Stimulated activated CD4-positive, alpha-beta T cell treated with anti-CD3 and anti-CD28 coated beads, TNF-alpha, amount 100 ng/mL, for 24 hours (primary cell): ENCODE data around the gene CST6.

Experiments used
- DNase-seq, 3 experiments: peaks; one replicate each; pipeline ENCODE4 v3.0.0-alpha.2; 2020; ENCODE audit warnings: low read depth in 3 of 3

The CST6 gene, protein sequence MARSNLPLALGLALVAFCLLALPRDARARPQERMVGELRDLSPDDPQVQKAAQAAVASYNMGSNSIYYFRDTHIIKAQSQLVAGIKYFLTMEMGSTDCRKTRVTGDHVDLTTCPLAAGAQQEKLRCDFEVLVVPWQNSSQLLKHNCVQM

DNA sequence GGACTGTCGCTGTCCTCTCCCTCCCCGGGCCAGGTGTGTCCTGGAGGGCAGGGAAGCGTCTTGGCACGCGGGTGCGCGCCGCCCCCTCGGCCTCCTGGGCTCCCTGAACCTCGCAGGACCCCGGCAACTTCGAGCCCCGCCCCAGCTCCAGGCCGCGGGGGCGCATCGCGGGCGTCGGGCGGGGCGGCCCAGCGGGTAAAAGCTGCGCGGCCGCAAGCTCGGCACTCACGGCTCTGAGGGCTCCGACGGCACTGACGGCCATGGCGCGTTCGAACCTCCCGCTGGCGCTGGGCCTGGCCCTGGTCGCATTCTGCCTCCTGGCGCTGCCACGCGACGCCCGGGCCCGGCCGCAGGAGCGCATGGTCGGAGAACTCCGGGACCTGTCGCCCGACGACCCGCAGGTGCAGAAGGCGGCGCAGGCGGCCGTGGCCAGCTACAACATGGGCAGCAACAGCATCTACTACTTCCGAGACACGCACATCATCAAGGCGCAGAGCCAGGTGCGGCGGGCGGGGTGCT, at the start of gene CST6:
CST6 (plus strand) TSS at position 224 of the 519 bp plus-strand sequence; CDS start at position 261, 37 bp downstream.
- no peak for DNase-seq

DNA sequence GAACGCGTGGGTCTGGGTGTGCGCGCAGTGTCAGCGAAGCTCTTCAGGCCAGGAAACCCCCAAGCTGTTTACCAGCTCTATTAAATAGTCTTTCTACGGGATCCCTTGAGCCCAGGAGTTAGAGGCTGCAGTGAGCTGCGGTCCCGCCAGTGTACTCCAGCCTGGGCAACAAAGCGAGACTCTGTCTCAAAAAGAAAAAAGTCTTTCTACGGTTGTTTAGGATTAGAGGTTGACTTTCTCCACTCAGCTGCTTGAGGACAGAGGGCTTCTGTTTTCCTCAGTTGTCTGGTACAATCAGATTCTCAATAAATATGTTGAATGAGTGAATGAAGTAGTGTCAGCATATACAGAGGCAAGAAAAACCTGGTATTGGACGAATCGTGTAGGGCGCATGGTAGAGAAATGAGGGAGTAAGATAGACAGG, 49.7 kb upstream of the CST6 start:
- DNase-seq: no peak

DNA sequence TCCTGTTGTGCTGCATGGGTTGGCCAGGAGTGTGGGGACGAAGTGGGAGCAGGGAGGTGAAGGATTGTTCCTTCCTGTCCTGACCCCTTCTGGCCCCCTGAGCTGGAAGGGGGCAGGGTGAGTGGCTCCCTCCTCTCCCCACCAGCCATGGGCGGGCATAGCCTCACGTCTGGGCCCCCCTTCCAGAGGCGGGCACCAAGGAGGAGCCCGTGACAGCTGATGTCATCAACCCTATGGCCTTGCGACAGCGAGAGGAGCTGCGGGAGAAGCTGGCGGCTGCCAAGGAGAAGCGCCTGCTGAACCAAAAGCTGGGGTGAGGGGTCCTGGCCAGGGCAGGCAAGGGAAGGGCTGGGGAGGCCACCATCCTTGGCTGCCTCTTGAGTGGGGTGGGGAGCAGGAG, 46.9 kb upstream of the CST6 start:
- no peak for DNase-seq

DNA sequence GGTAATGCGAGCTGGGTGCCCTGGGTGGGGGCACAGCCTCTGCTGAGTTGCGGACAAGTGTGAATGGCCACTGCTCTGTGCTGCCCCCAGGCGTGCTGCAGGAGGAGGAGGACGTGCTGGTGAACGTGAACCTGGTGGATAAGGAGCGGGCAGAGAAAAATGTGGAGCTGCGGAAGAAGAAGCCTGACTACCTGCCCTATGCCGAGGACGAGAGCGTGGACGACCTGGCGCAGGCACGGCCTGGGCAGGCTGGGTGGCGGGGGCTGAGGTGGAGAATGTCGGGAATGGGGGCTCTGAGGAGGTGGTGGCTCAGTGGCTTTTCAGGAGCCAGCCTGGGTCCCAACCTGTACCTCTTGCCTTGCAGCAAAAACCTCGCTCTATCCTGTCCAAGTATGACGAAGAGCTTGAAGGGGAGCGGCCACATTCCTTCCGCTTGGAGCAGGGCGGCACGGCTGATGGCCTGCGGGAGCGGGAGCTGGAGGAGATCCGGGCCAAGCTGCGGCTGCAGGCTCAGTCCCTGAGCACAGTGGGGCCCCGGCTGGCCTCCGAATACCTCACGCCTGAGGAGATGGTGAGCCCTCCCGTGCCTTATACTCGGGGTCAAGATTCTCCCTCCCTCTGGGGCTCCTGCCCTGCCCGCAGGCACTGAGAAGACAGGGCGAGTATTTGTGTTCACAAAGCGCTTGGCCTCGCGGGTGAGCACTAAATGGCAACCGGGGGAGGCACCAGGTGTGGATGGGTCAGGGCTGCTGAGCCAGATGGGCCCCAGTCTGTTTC, 45.6 kb upstream of the CST6 start:
- DNase-seq: no peak

GRCh38 chr11:65967329-65967934, 44.4 kb upstream of the CST6 start:
- no peak for DNase-seq

- no peak for DNase-seq
These were observed 43.0 kb upstream of the CST6 start for GRCh38 chr11:65968600-65969482.

- no peak for DNase-seq
These were observed 39.7 kb upstream of the CST6 start for GRCh38 chr11:65972116-65972515.

DNA sequence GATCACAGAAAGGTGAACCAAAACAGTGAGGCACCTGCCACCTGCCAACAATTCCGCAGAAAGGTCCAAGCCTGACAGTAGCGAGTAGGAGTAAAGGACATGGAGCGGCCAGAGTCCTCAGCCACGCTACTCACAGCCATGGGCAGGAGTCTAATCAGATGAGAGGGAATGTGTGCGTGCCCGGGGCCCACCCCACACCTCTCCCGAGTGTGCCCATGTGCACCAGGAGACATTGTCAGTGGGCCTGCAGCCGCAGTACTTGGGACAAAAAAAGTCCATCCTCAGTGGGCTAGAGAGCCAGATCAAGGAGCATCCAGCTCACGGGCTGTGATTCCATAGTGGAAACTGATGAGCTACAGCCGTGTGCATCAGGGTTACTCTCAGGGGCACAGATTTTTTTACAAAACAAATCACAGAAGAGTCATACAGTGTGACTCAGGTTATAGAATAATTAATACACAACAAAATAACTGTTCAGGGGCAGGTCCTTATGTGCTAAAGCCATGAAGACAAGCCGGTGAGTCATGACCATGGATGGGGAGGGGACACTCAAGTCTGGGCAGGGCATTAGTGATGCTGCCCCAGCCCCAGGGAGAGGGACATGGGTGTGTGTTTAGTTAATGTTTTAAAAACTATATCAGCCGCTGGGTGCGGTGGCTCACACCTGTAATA, 38.2 kb upstream of the CST6 start:
- DNase-seq: no peak

- DNase-seq: no peak
These were observed 36.0 kb upstream of the CST6 start for GRCh38 chr11:65975771-65976170.

DNA sequence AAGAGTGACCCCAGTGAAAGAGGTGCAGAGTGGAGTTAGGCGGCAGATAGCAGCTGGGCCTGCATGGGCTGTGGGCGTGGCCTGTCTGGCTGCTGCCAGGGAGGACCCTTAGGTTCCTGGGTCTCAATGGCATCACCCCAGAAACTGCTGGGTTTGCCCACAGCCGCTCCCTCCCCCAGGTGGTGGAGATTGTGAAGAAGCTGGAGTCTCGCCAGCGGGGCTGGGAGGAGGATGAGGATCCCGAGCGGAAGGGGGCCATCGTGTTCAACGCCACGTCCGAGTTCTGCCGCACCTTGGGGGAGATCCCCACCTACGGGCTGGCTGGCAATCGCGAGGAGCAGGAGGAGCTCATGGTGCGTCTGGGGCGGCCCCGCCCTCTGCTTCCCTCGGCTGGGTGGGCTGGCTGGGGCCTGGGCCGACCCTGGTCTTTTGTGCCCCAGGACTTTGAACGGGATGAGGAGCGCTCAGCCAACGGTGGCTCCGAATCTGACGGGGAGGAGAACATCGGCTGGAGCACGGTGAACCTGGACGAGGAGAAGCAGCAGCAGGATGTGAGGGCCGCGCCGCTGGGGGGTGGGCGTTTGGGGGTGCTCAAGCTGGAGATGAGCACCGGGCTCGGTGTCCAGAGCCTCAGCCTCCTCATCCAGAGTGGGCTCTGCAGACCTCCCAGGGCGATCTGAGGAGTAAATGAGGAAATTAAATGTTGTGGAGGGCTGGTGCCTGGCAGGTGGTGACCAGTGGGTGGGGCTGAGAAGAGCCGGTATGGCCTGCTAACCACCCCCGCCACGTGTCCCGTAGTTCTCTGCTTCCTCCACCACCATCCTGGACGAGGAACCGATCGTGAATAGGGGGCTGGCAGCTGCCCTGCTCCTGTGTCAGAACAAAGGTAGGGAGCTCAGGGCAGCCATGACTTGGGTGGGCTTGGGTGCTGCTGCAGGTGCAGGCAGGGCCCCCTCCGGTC, 35.3 kb upstream of the CST6 start:
- no peak for DNase-seq

- no peak for DNase-seq
These were observed 34.0 kb upstream of the CST6 start for GRCh38 chr11:65977621-65978390.

- DNase-seq: no peak
These were observed 33.2 kb upstream of the CST6 start for GRCh38 chr11:65978391-65979238.

- DNase-seq: no peak
These were observed 32.5 kb upstream of the CST6 start for GRCh38 chr11:65979261-65979759.

- no peak for DNase-seq
These were observed 30.6 kb upstream of the CST6 start for GRCh38 chr11:65981101-65981740.

GRCh38 chr11:65981972-65982823, 29.6 kb upstream of the CST6 start:
- no peak for DNase-seq

DNA sequence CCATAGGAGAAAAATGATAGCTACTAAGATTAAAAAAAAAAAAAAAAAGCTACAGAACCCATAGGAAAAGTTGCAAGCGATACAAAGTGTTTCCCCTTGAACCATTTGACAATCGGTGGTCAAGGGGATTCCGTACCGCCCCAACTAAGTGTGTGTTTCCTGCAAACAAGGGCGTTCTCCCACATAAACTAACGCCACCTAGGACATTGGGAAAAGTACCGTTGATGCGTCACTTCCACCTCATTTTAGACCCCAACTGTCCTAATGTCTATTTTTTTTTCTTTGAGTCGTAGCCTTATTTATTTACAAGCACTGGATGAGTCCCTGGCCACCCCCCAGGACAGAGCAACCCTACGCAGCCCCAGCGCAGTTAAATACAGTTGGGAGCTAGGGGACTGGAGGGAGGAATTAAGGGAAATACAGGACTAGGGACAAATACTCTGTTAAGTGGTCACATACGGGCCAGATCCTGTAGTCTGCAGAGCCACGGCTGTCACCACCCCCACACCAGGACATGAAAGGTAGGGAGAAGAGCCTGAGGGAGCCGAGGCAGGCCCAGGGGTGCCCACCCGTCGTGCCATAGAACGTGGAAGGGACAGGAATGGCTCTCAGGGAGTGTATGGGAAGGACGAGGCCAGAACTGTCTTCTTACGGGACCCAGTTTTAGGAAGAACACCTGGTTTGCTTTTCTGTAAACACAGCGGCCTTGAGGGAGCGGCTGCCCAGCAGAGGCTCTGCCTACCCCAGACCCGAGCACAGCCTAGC, 28.8 kb upstream of the CST6 start:
- DNase-seq: no peak
